Skeletal muscle tissue (tissue), 4 donors: ENCODE results near the gene INSL3. TPM values are rescaled to one million over a fixed set of nuclear protein-coding genes. Genes with fewer than 3 reads are reported as not detected.
"Not testable (repeated sequence)": the region's sequence is repeated elsewhere in the genome, so short reads cannot be mapped to it uniquely, and the experiment has no call there.

Experiments used
- H3K27ac ChIP-seq: one replicate; pipeline ENCODE4 v1.7.0; 2013; ENCODE audit warnings: mild to moderate bottlenecking, low read depth, low read length, inconsistent platforms
- H3K27me3 ChIP-seq, 3 donors: one replicate each; pipeline ENCODE4 v1.7.0; 2013; ENCODE audit warnings: low read length in 3 of 3; ENCODE audit not compliant: control insufficient read depth in 3 of 3, insufficient read depth in 3 of 3
- H3K36me3 ChIP-seq, 3 donors: one replicate each; pipeline ENCODE4 v1.7.0; 2013; ENCODE audit warnings: low read length in 3 of 3; ENCODE audit not compliant: control insufficient read depth in 3 of 3, insufficient read depth in 3 of 3
- H3K4me1 ChIP-seq, 3 donors: one replicate each; pipeline ENCODE4 v1.7.0; 2013; ENCODE audit warnings: low read length in 3 of 3, mild to moderate bottlenecking in 3 of 3; ENCODE audit not compliant: control insufficient read depth in 3 of 3, insufficient read depth in 3 of 3
- H3K4me3 ChIP-seq, 3 donors: one replicate each; pipeline ENCODE4 v1.7.0; 2013; ENCODE audit warnings: low read length in 3 of 3
- H3K9ac ChIP-seq, 3 donors: one replicate each; pipeline ENCODE4 v1.7.0; 2013; ENCODE audit warnings: low read length in 3 of 3, mild to moderate bottlenecking in 3 of 3, moderate library complexity in 2 of 3, low read depth in 1 of 3
- H3K9me3 ChIP-seq, 3 donors: one replicate each; pipeline ENCODE4 v1.7.0; 2013; ENCODE audit warnings: low read length in 3 of 3; ENCODE audit not compliant: control insufficient read depth in 3 of 3
- total RNA-seq: library from RNA; depleted of rRNA; stranded (reverse); fragments of >200 nt; gene quantifications from one replicate; pipeline ENCODE4 v1.2.3, GENCODE V29; 2014
- donor health status: Osteomylitis.

The INSL3 gene
- total RNA-seq, 1 donor from 2014 or later = not detected

GRCh38 chr19:17798599-17798998 lies 22.7 kb downstream of the INSL3 start:
- not testable (repeated sequence) for H3K9ac ChIP-seq, H3K27ac ChIP-seq, H3K4me3 ChIP-seq, H3K4me1 ChIP-seq, H3K9me3 ChIP-seq, H3K36me3 ChIP-seq
- peaks cover 38 to 53% (median 48%) of the 10 kb centered on the region in 3 donors for H3K27me3 ChIP-seq

DNA sequence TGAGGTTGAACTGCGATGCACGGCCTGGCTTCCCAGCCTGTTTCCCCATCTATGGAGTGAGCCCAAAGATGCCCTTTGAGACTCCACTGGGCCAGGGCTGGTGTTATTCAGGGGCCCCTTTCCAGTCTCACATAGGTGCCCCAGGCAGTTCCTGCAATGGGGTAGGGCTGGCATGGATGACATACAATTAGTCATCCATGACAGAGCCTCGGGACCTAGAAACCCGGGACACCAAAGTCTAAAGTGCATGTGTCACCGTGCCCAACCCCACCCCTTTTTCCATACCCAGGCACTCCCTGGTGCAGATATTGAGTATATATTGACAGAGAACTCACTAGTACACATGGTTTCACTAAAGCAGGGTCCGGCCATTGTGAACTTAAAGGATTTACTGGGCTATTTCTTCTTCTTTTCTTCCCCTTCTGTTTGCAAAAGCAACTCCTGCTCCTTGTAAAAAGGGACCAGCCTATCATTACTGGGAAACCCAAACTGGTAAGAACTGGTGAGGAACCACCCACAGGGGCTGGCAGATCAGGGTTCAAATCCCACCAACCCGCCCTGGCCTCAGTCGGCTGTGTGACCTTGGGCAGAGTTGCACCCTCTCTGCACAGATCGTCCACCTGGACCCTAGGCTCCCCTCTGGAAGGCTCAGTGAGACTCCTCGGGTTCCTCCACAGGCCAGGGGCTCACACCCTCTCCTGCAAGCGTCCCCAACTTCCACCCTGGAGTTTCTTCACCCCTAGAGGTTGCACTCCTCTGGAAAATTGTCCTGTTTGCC lies 23.7 kb downstream of the INSL3 start:
- no peaks in the 10 kb centered on the region for H3K36me3 ChIP-seq
- no peak overlapping the region for H3K4me3 ChIP-seq
- H3K4me1 ChIP-seq = no peaks in the 10 kb centered on the region
- H3K27me3 ChIP-seq = peaks cover 38 to 53% (median 52%) of the 10 kb centered on the region in 3 donors
- H3K9me3 ChIP-seq = no peaks in the 10 kb centered on the region
- no peak overlapping the region for H3K27ac ChIP-seq
- no peak overlapping the region for H3K9ac ChIP-seq

DNA sequence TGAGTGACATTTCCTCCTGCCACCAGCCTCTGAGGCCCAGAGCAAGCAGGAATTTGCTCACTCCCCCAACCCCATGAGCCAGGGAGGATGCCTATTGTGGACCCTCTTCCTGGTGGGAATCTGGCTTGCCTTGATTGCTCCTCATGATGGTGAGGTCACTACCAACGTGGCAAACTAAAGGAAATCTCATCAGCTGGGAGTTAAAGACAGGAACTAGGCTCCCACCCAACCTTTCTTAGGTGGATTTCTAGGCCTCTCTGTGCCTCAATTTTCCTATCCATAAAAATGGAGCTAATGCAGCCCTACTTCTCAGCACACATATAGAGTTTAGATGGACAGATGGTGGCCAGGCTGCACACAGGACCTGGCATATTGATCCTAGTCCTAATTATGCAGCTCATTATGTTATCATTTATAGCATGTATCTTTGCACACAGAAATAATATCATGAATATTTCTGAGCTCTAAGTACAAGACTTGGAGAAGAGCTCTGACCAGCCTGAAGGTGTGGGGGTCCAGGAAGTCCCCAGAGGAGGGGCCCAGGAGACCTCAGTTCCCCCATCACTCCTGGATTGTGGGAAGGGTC lies 24.4 kb downstream of the INSL3 start:
- H3K27ac ChIP-seq = no peak overlapping the region
- H3K36me3 ChIP-seq = no peaks in the 10 kb centered on the region
- H3K4me1 ChIP-seq = no peaks in the 10 kb centered on the region
- no peak overlapping the region for H3K9ac ChIP-seq
- H3K4me3 ChIP-seq = no peak overlapping the region
- H3K27me3 ChIP-seq = peaks cover 38 to 50% (median 48%) of the 10 kb centered on the region in 3 donors
- no peaks in the 10 kb centered on the region for H3K9me3 ChIP-seq

GRCh38 chr19:17796013-17796837 lies 25.1 kb downstream of the INSL3 start:
- H3K27ac ChIP-seq = no peak overlapping the region
- no peaks in the 10 kb centered on the region for H3K4me1 ChIP-seq
- H3K9me3 ChIP-seq = no peaks in the 10 kb centered on the region
- H3K27me3 ChIP-seq = peaks cover 42 to 50% (median 47%) of the 10 kb centered on the region in 3 donors
- H3K36me3 ChIP-seq = no peaks in the 10 kb centered on the region
- H3K9ac ChIP-seq = no peak overlapping the region
- no peak overlapping the region for H3K4me3 ChIP-seq

- no peaks in the 10 kb centered on the region for H3K9me3 ChIP-seq
- no peaks in the 10 kb centered on the region for H3K36me3 ChIP-seq
- no peaks in the 10 kb centered on the region for H3K4me1 ChIP-seq
- H3K4me3 ChIP-seq = no peak overlapping the region
- H3K9ac ChIP-seq = no peak overlapping the region
- H3K27ac ChIP-seq = no peak overlapping the region
- peaks cover 43 to 50% (median 47%) of the 10 kb centered on the region in 3 donors for H3K27me3 ChIP-seq
These were observed 25.8 kb downstream of the INSL3 start for GRCh38 chr19:17795495-17795856.

DNA sequence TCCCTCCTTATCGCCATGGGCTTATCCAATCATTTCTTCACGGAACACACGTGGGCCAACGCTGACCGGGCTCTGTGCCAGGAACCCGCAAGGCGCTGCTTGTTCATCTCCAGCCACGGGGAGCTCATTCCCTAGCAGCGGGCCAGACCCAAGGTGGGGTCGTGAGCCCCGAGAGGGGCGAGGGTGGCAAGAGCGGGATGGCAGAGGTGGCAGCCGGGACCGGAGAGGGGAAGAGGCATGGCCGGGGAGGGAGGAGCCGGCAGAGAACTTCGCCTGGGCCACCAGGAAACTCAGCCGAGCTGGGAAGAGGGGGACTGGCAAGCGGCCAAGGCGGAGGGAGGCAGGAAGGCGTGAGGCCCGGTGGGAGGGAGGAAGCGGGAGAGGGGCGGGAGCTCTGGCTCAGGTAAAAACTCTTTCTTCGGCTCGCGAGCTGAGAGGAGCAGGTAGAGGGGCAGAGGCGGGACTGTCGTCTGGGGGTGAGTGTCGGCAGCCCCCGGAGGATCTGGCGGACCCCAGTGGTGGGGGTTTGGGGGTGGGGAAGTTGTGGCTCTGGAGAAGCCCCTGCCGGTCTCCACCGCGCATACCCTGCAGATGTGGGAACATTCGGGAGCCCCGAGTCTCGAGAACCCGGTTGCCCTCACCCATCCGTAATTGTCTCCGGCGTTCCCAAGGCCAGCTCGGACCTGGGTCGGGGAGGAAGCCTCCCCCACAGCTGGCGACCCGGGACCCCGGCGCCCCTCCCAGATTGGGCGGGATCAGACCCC lies 26.4 kb downstream of the INSL3 start, which contains the start of gene B3GNT3:
Gene B3GNT3 (plus strand): TSS at position 408 of the 764 bp plus-strand sequence. CDS start 12,670 bp downstream, outside the sequence.
- Histone ChIP-seq H3K9ac (no peak within 1 kb of the TSS), H3K9me3 (no peaks in the 10 kb centered on the region), H3K36me3 (no peaks in the 10 kb centered on the region), H3K4me1 (no peaks in the 10 kb centered on the region), H3K27me3 (peaks cover 43 to 50% (median 47%) of the 10 kb centered on the region in 3 donors), H3K27ac (no peak within 1 kb of the TSS), H3K4me3 (no peak within 1 kb of the TSS)

DNA sequence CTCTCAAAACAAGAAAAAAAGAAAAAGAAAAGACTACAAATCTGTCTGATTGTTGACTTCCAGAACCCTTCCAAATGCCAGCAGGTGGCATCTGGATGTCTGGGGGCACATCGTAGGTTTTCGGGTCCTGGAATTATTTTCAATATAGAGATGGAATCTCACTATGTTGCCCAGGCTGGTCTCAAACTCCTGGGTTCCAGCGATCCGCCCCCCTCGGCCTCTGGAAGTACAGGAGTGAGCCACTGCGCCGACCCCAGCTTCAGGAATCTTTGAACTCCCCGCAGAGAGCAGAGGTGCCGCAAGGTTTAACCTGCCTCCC lies 26.9 kb downstream of the INSL3 start:
- Histone ChIP-seq H3K36me3 (no peaks in the 10 kb centered on the region), H3K4me1 (no peaks in the 10 kb centered on the region), H3K27me3 (peaks cover 43 to 47% (median 45%) of the 10 kb centered on the region in 3 donors), H3K27ac (no peak overlapping the region), H3K4me3 (no peak overlapping the region), H3K9me3 (no peaks in the 10 kb centered on the region), H3K9ac (no peak overlapping the region)

GRCh38 chr19:17790059-17790780 lies 31.1 kb downstream of the INSL3 start:
- H3K4me3 ChIP-seq = no peak overlapping the region
- H3K9ac ChIP-seq = no peak overlapping the region
- peaks cover 0 to 2% (median 0%) of the 10 kb centered on the region in 3 donors for H3K36me3 ChIP-seq
- no peaks in the 10 kb centered on the region for H3K9me3 ChIP-seq
- H3K4me1 ChIP-seq = no peaks in the 10 kb centered on the region
- peaks cover 17 to 24% (median 23%) of the 10 kb centered on the region in 3 donors for H3K27me3 ChIP-seq
- no peak overlapping the region for H3K27ac ChIP-seq

DNA sequence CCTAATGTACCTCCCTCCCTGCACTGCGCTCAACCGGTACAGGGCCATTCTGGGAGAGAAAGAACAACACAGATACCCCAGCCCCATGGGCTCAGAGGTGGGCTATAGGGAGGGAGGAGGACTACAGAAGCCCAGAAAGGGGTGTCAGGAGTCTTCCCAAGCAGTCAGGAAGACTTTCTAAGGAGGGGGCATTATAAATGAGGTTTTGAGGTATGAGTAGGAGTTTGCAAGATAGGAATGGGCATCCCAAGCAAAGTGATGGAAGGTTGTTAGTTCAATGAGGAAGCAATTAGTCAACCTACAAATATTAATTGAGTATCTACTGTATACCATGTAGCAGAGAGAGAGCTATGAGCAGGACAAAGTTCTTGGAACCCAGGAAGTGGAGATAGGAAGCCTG lies 32.7 kb downstream of the INSL3 start:
- peaks cover 7 to 16% (median 12%) of the 10 kb centered on the region in 3 donors for H3K27me3 ChIP-seq

More for the DNA sequence above, 32.7 kb downstream of the INSL3 start:
- peaks cover 0 to 3% (median 2%) of the 10 kb centered on the region in 3 donors for H3K4me1 ChIP-seq
- H3K9ac ChIP-seq = no peak overlapping the region
- peaks cover 0 to 2% (median 0%) of the 10 kb centered on the region in 3 donors for H3K36me3 ChIP-seq
- H3K4me3 ChIP-seq = no peak overlapping the region
- no peak overlapping the region for H3K27ac ChIP-seq
- H3K9me3 ChIP-seq = no peaks in the 10 kb centered on the region
